ENCODE measurements around the gene MCAM.

DNA sequence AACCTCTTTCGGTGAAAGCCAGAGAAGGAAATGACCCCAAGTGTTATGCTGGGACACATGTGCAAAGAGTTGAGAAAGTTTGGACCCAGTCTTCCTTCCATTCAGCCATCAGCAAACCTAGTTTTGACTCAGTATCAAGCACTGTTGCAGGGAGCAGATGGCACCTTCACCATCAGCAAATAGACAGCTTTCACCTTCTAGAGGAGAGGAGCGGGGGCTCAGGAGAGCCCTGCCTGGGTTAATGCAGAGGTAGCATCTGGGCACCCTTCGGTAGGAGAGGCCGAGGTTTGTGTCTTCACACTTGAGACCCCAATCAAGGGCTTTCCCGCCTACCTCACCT lies 45.8 kb upstream of the MCAM start:
- TF ChIP-seq CTCF (IDR thresholded peaks at IDR 0.05) (no peak), EP300 (IDR thresholded peaks at IDR 0.05) (no peak)

Measured in tibial nerve (tissue), 4 donors.